ENCODE measurements around the gene METTL25B. TPM values are rescaled to one million over a fixed set of nuclear protein-coding genes. Genes with fewer than 3 reads are reported as not detected.

Gene METTL25B
- total and polyA plus RNA-seq, 10 of the 15 experiments (the other 5 are each of a cell fraction or from before 2014, with no cell fraction given), result 5.9 to 25.2 (median 13.5) TPM

- TF ChIP-seq CREB1 (IDR thresholded peaks at IDR 0.05; ENCODE audit: low read depth) (0 out of 2 replicates have a peak, but pooled peaks have one; percentile 33), NR2F1 (conservative IDR thresholded peaks at IDR 0.05) (peak; percentile 87), HDAC2 (IDR thresholded peaks at IDR 0.05) (no peak), BHLHE40 (IDR thresholded peaks at IDR 0.05; ENCODE audit: borderline replicate concordance in 1 of 2, low read depth in 2 of 2, low read length in 1 of 2) (peak in 1 of 2 experiments; percentile 30; a peak in 1 of 4 replicates), POLR2A (IDR thresholded peaks at IDR 0.05; ENCODE audit: low read depth, low read length) (peak; percentile 11; the same call in 1 of the 2 replicates), RUNX3 (IDR thresholded peaks at IDR 0.05; ENCODE audit: low read length) (no peak), SMC3 (IDR thresholded peaks at IDR 0.05; ENCODE audit: borderline replicate concordance, low read length) (peak; percentile 25; the same call in 1 of the 2 replicates), EGR1 (IDR thresholded peaks at IDR 0.05; ENCODE audit: borderline replicate concordance in 1 of 2, low read depth in 2 of 2, low read length in 2 of 2) (peak in 1 of 2 experiments; percentile 98; a peak in 2 of 3 replicates), CTCF (IDR thresholded peaks at IDR 0.05 in 2 of 3, conservative IDR thresholded peaks at IDR 0.05 in 1 of 3; ENCODE audit: control insufficient read depth in 2 of 3, extremely low read depth in 1 of 3, insufficient read depth in 1 of 3, low read depth in 3 of 3, low read length in 3 of 3) (peak; percentile 60 to 74 (median 67)), BRCA1 (IDR thresholded peaks at IDR 0.05; ENCODE audit: low read depth, low read length) (no peak), RAD21 (IDR thresholded peaks at IDR 0.05; ENCODE audit: insufficient read depth, low read depth, low read length) (peak; percentile 53)
- Histone ChIP-seq H3K36me3 (ENCODE audit: control insufficient read depth in 2 of 2, insufficient read depth in 2 of 2, low read length in 1 of 2) (no peaks in the 10 kb centered on the region; a peak in 1 of 4 replicates), H2AFZ (ENCODE audit: control insufficient read depth, low read depth, low read length) (peak overlapping the region; percentile 44), H4K20me1 (ENCODE audit: control insufficient read depth, insufficient read depth) (no peaks in the 10 kb centered on the region; the same call in 1 of the 2 replicates), H3K4me3 (peak overlapping the region; percentile 35; the same call in 1 of the 2 replicates), H3K27ac (ENCODE audit: control insufficient read depth, insufficient read depth) (no peak overlapping the region), H3K4me1 (ENCODE audit: control insufficient read depth, insufficient read depth, low read length) (peaks cover 6% of the 10 kb centered on the region), H3K4me2 (ENCODE audit: control insufficient read depth, insufficient read depth) (peak overlapping the region; percentile 90), H3K27me3 (replicated peaks in 1 of 2; ENCODE audit: control insufficient read depth in 2 of 2, insufficient read depth in 2 of 2, low read length in 1 of 2) (peaks cover 10 to 15% of the 10 kb centered on the region in 2 experiments), H3K9me3 (replicated peaks; ENCODE audit: control insufficient read depth, insufficient read depth, low read length) (no peaks in the 10 kb centered on the region), H3K9ac (ENCODE audit: control insufficient read depth, insufficient read depth, low read length) (no peak overlapping the region), H3K79me2 (ENCODE audit: control insufficient read depth, insufficient read depth, low read length) (no peaks in the 10 kb centered on the region)
- ATAC-seq (peak; percentile 81), DNase-seq (ENCODE audit: low read depth, low spot score) (no peak), FAIRE-seq (no peak)
- POLR2A ChIA-PET, result interaction anchor here (0.6 to 1.4 kb wide), 3 partner anchors 17 to 88 kb away, joined by 3 to 5 read pairs (median 4); partner anchors contain the start of genes ISG20L2 and METTL25B
- CTCF ChIA-PET, result interaction anchor here (0.6 to 9.5 kb wide), 25 partner anchors 10 to 183 kb away, joined by 3 to 157 read pairs (median 4); partner anchors contain the start of genes GPATCH4, HAPLN2, INSRR and ISG20L2
- intact Hi-C loops (cut with micrococcal nuclease; ENCODE audit: unreplicated experiment) (no loop called here), in situ Hi-C loops (cut with MboI) (no loop called here)
- SMC1A ChIA-PET (ENCODE audit: uncharacterized antibody, unreplicated experiment), result interaction anchor here (1.5 to 2.4 kb wide), 3 partner anchors 17 to 22 kb away, joined by 7 to 11 read pairs (median 7); no protein-coding TSS in a partner anchor
- RAD21 ChIA-PET (ENCODE audit: unreplicated experiment), result interaction anchor here (1.5 to 3.6 kb wide), 5 partner anchors 9 to 82 kb away, joined by 4 to 28 read pairs (median 15); no protein-coding TSS in a partner anchor
- WGBS (ENCODE audit: insufficient coverage, insufficient replicate concordance, low lambda C conversion rate, missing lambda C conversion rate), result 2% methylated on average over 43 of the region's 45 CpGs
- BruUV-seq (replicated peaks), result no TSS peak
These were observed 22.2 kb upstream of the METTL25B start for GRCh38 chr1:156705918-156706656.

Data from GM12878 (cell line).